A673 (cell line): ENCODE measurements around the gene PCED1B.

Experiments
- CTCF ChIP-seq: fragments of 300-800, 200-600 bp; sonication (generic); conservative IDR thresholded peaks from 2 replicates; pipeline ENCODE4 v1.5.1; 2017; ENCODE audit warnings: low read depth, mild to moderate bottlenecking, antibody characterized with exemption, low read length, moderate library complexity, mixed read lengths
- EZH2 ChIP-seq: fragments of 200-600 bp; sonication (generic); IDR thresholded peaks from 2 replicates; pipeline ENCODE4 v1.6.1; 2017; ENCODE audit warnings: borderline replicate concordance, low read depth, mild to moderate bottlenecking, mixed read lengths, antibody characterized with exemption, low read length; ENCODE audit not compliant: poor library complexity, severe bottlenecking

- TF ChIP-seq CTCF: no peak
- no peak for TF ChIP-seq EZH2
Measured at GRCh38 chr12:47165934-47166333, 86.5 kb downstream of the PCED1B start.
